K562 (cell line): ENCODE measurements around the gene CERS6. TPM values are rescaled to one million over a fixed set of nuclear protein-coding genes. Genes with fewer than 3 reads are reported as not detected.

Experiments used
- ATF3 ChIP-seq, 2 experiments: fragments of 450-650 bp in 1 of 2; sonication (generic) in 1 of 2; formaldehyde crosslinking in 1 of 2; IDR thresholded peaks in 1 of 2; conservative IDR thresholded peaks in 1 of 2; 2 replicates each; pipeline versions ENCODE4 v1.6.1 to v1.8.1; 2016 to 2023; ENCODE audit warnings: mild to moderate bottlenecking in 2 of 2, moderate library complexity in 2 of 2, inconsistent platforms in 1 of 2, missing genetic modification reagents in 1 of 2
- CHD1 ChIP-seq: fragments of 200-600 bp; sonication (generic); IDR thresholded peaks from one replicate; pipeline ENCODE4 v1.6.1; 2012; ENCODE audit warnings: mild to moderate bottlenecking, moderate library complexity, low read length, inconsistent platforms
- CREB1 ChIP-seq, 2 experiments: sonication (generic) in 1 of 2; formaldehyde crosslinking in 1 of 2; IDR thresholded peaks; 2 replicates each; pipeline versions ENCODE4 v1.6.1 to v1.8.0; 2012 to 2022; ENCODE audit warnings: inconsistent platforms in 1 of 2, mild to moderate bottlenecking in 1 of 2, missing genetic modification reagents in 1 of 2, moderate library complexity in 1 of 2
- E2F6 ChIP-seq, 2 experiments: IDR thresholded peaks; 2 replicates each; pipeline ENCODE4 v1.6.1; 2011; ENCODE audit warnings: borderline replicate concordance in 1 of 2, control low read depth in 1 of 2, low read depth in 1 of 2, low read length in 1 of 2, mild to moderate bottlenecking in 1 of 2, mixed read lengths in 1 of 2, moderate library complexity in 1 of 2; ENCODE audit not compliant: insufficient read depth in 1 of 2, insufficient read length in 1 of 2, poor library complexity in 1 of 2, severe bottlenecking in 1 of 2; ENCODE audit errors: extremely low read depth in 1 of 2
- ELF2 ChIP-seq: fragments of 250-450 bp; sonication (Bioruptor Pico); IDR thresholded peaks from 2 replicates; pipeline ENCODE4 v1.5.0; 2021; ENCODE audit warnings: mild to moderate bottlenecking
- FOXA3 ChIP-seq, 2 experiments: fragments of 450-650 bp in 1 of 2; sonication (generic) in 1 of 2; formaldehyde crosslinking; IDR thresholded peaks in 1 of 2; conservative IDR thresholded peaks in 1 of 2; 2 replicates each; pipeline versions ENCODE4 v1.4.0 to v1.8.0; 2020 to 2022; ENCODE audit warnings: mild to moderate bottlenecking in 2 of 2, missing genetic modification reagents in 1 of 2
- KHSRP ChIP-seq: fragments of 450-650 bp; IDR thresholded peaks from 2 replicates; pipeline ENCODE4 v1.6.1; 2017
- MAX ChIP-seq: sonication (generic); formaldehyde crosslinking; IDR thresholded peaks from 2 replicates; pipeline ENCODE4 v1.9.0; 2022; ENCODE audit warnings: mild to moderate bottlenecking, missing genetic modification reagents
- MYC ChIP-seq, 2 experiments: fragments of 250-450 bp in 1 of 2; sonication (Bioruptor Pico) in 1 of 2; IDR thresholded peaks; 2 replicates each; pipeline versions ENCODE4 v1.5.1 to v1.6.1; 2012 to 2021; ENCODE audit warnings: low read depth in 2 of 2, borderline replicate concordance in 1 of 2, improper control_type of control experiment in 1 of 2, low read length in 1 of 2, mild to moderate bottlenecking in 1 of 2, moderate library complexity in 1 of 2
- NFRKB ChIP-seq: fragments of 450-650 bp; IDR thresholded peaks from 2 replicates; pipeline ENCODE4 v1.6.1; 2016; ENCODE audit warnings: low read depth
- PYGO2 ChIP-seq: fragments of 450-650 bp; IDR thresholded peaks from 2 replicates; pipeline ENCODE4 v1.6.1; 2016; ENCODE audit warnings: mild to moderate bottlenecking, missing genetic modification characterization, moderate library complexity, missing compliant biosample characterization
- SMAD4 ChIP-seq: fragments of 250-450 bp; sonication (Bioruptor Pico); conservative IDR thresholded peaks from 2 replicates; pipeline ENCODE4 v1.8.0; 2021; ENCODE audit warnings: inconsistent platforms, mild to moderate bottlenecking, moderate library complexity
- SMARCA4 ChIP-seq: fragments of 450-650 bp; IDR thresholded peaks from 2 replicates; pipeline ENCODE4 v1.6.1; 2016
- TEAD1 ChIP-seq, 2 experiments: fragments of 450-650 bp in 1 of 2; sonication (generic) in 1 of 2; formaldehyde crosslinking; IDR thresholded peaks; 2 replicates each; pipeline versions ENCODE4 v1.4.0 to v1.8.0; 2020 to 2022; ENCODE audit warnings: mild to moderate bottlenecking in 2 of 2, missing genetic modification reagents in 1 of 2
- ZBTB9 ChIP-seq: fragments of 450-650 bp; formaldehyde crosslinking; IDR thresholded peaks from 2 replicates; pipeline ENCODE4 v1.4.0; 2020; ENCODE audit warnings: mild to moderate bottlenecking, moderate library complexity
- polyA plus RNA-seq, 8 experiments: library from polyadenylated mRNA; depleted of rRNA in 4 of 8; stranded (reverse) in 5 of 8; unstranded in 3 of 8; fragments of >200 nt; fragmentation: Nextera tagmentation in 2 of 8; fragmentation: Illumina TruSeq in 1 of 8; extraction: Ambion mirVana in 2 of 8; extraction: Trizol in 1 of 8; gene quantifications; 2 replicates each; pipeline versions ENCODE4 v1.2.1 to v1.2.3, GENCODE V29; 2011 to 2014; ENCODE audit warnings: inconsistent platforms in 1 of 8, missing spikeins in 1 of 8
- total RNA-seq, 7 experiments: library from RNA; depleted of rRNA in 6 of 7; stranded (reverse); fragments of >200 nt in 6 of 7; fragmentation: Illumina TruSeq in 2 of 7; extraction: Trizol in 2 of 7; gene quantifications; 2 replicates each; pipeline versions ENCODE4 v1.2.1 to v1.2.3, GENCODE V29; 2011 to 2021; ENCODE audit warnings: low replicate concordance in 1 of 7

The CERS6 gene
- total and polyA plus RNA-seq, 9 of the 15 experiments (the other 6 are each of a cell fraction or from before 2014, with no cell fraction given) = 1.6 to 13.6 (median 11.4) TPM

- TF ChIP-seq TEAD1 (CRISPR knock-in tag; IDR thresholded peaks at IDR 0.05) = peak in 1 of 2 experiments; percentile 45; a peak in 1 of 4 replicates
- no peak for TF ChIP-seq MYC (IDR thresholded peaks at IDR 0.05; ENCODE audit: low read depth, low read length)
- TF ChIP-seq MYC (CRISPR knock-in tag; IDR thresholded peaks at IDR 0.05; ENCODE audit: borderline replicate concordance, low read depth) = 0 out of 2 replicates have a peak, but pooled peaks have one; percentile 25
- peak; percentile 34 for TF ChIP-seq CHD1
- TF ChIP-seq CREB1 (IDR thresholded peaks at IDR 0.05) = peak; percentile 7; the same call in 1 of the 2 replicates
- TF ChIP-seq CREB1 (CRISPR knock-in tag; IDR thresholded peaks at IDR 0.05) = no peak
- no peak for TF ChIP-seq KHSRP
- peak in 1 of 2 experiments; percentile 15 for TF ChIP-seq E2F6 (IDR thresholded peaks at IDR 0.05; ENCODE audit: borderline replicate concordance in 1 of 2, extremely low read depth in 1 of 2, insufficient read depth in 1 of 2, insufficient read length in 1 of 2, low read depth in 1 of 2, low read length in 1 of 2, poor library complexity in 1 of 2, severe bottlenecking in 1 of 2)
- peak; percentile 80 for TF ChIP-seq ZBTB9 (CRISPR knock-in tag)
- peak; percentile 20 to 37; a peak in 2 of 4 replicates for TF ChIP-seq FOXA3 (CRISPR knock-in tag; conservative IDR thresholded peaks at IDR 0.05 in 1 of 2, IDR thresholded peaks at IDR 0.05 in 1 of 2)
- peak; percentile 58; the same call in 1 of the 2 replicates for TF ChIP-seq PYGO2 (tag)
- peak; percentile 46; the same call in 1 of the 2 replicates for TF ChIP-seq MAX (CRISPR knock-in tag)
- TF ChIP-seq ELF2 (CRISPR knock-in tag) = 0 out of 2 replicates have a peak, but pooled peaks have one; percentile 47
- no peak for TF ChIP-seq NFRKB
- peak; percentile 73 for TF ChIP-seq SMAD4
- TF ChIP-seq SMARCA4 = no peak
- peak; percentile 60 for TF ChIP-seq ATF3 (IDR thresholded peaks at IDR 0.05)
- no peak for TF ChIP-seq ATF3 (CRISPR knock-in tag; conservative IDR thresholded peaks at IDR 0.05)
Measured at GRCh38 chr2:168796090-168796577, 340.1 kb downstream of the CERS6 start (continued).
